ENCODE data around the gene SLC22A1.
"Not testable (repeated sequence)": the region's sequence is repeated elsewhere in the genome, so short reads cannot be mapped to it uniquely, and the experiment has no call there.

Gene SLC22A1

DNA sequence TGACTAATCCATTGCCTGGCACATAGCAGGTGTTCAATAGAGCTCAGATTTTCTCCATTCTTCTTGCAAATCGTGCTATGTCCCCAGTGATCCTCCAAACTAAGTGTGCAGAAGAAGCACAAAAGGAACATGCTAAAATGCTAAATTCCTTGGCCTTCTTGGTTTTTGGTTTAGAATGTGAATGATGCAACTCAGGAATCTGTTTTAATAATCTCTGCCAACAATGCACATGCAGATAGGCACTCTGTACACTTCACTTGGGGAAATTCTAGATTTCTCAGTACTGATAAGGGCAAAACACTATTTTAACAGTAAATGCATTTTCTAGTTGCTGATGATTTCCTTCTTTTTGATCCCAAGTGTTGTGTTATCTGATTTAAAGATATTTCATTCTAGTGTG, 35.2 kb downstream of the SLC22A1 start:
- no peak overlapping the region for H3K4me3 Mint-ChIP-seq
- H3K27ac Mint-ChIP-seq, result no peak overlapping the region
- DNase-seq, result no peak
- H3K4me1 Mint-ChIP-seq (ENCODE audit: low read depth), result no peaks in the 10 kb centered on the region
- H3K9me3 Mint-ChIP-seq, result peaks cover 2% of the 10 kb centered on the region
- H3K36me3 Mint-ChIP-seq (ENCODE audit: low read depth), result peaks cover 5% of the 10 kb centered on the region
- H3K27me3 Mint-ChIP-seq, result no peaks in the 10 kb centered on the region

DNA sequence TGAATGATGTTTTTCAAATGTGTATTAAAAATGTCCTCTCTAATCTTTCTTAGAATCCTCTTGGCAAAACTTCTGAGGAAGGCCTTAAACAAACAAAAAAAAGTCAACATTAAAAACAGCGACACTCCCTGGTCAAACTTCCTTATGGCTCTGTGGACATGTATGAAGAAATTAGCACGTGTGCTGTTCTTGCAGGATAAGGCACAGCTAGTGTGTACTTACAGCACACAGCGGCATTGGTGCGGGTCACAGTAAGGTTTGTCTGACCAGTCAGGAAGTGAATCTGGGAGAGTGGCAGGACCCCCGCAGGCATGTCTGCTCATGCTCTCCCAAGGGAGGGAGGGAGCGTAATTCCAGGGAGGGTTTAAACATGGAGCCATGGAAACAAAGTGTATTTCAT, 38.8 kb downstream of the SLC22A1 start:
- no peak overlapping the region for H3K27ac Mint-ChIP-seq
- no peak for DNase-seq
- peaks cover 5% of the 10 kb centered on the region for H3K27me3 Mint-ChIP-seq
- no peaks in the 10 kb centered on the region for H3K36me3 Mint-ChIP-seq (ENCODE audit: low read depth)
- no peak overlapping the region for H3K4me3 Mint-ChIP-seq
- H3K4me1 Mint-ChIP-seq (ENCODE audit: low read depth), result no peaks in the 10 kb centered on the region
- H3K9me3 Mint-ChIP-seq, result peaks cover 4% of the 10 kb centered on the region

DNA sequence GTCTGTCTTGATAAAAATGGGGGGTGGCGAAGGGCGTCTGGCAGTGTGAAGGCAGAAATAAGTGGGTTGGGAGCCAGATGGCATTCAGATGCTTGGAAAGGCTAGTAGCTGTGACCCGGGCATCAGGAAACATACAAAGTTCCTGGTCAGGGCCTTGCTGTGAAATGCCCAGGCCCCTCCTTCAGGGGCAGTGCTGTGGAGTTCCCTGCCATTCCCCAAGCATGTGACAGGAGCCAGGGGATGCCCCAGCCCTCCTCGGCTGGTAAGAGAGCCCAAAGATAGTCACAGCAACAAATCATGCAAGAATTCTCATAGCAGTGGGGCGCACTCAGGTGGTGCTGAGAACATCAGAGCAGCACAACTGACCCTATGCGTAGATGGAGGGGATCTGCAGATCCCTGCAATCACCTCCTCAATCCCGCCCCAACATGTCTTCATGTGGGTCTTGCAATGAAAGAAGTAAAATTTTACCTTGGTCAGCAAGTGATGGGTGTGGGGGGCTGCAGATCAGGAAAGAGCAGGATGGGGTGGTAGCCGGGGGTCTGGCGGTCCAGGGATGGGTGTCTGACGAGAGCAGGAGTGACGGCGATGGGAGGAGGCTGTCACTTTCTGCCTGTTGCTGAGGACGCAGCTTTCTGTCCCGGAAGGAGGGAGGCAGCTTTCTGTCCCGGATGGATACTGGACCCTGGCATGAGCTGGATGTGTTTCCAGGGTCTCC, 39.5 kb downstream of the SLC22A1 start:
- Mint-ChIP-seq H3K36me3 (ENCODE audit: low read depth) (no peaks in the 10 kb centered on the region), H3K9me3 (peaks cover 4% of the 10 kb centered on the region), H3K27me3 (peaks cover 5% of the 10 kb centered on the region), H3K27ac (no peak overlapping the region), H3K4me1 (ENCODE audit: low read depth) (no peaks in the 10 kb centered on the region), H3K4me3 (no peak overlapping the region)
- DNase-seq, result no peak

DNA sequence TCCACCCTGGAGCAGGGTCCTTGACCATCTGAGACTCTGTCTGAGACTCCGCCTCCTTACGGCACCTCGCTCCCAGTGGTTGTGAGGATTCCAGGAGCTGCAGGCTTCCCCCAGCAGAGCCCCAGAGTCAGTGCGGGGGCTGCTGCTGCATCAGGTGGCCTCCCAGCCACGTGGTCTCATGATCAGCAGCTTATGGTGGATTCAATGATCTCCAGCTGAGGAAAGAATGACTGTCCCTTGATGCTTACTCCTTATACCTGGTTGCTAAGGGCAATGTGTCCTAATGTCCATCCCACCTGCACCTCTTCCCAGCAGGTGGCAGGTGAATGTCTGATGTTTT, 40.0 kb downstream of the SLC22A1 start:
- Mint-ChIP-seq H3K9me3 (peaks cover 4% of the 10 kb centered on the region), H3K4me1 (ENCODE audit: low read depth) (no peaks in the 10 kb centered on the region), H3K4me3 (no peak overlapping the region), H3K27ac (no peak overlapping the region), H3K36me3 (ENCODE audit: low read depth) (no peaks in the 10 kb centered on the region), H3K27me3 (peaks cover 5% of the 10 kb centered on the region)
- no peak for DNase-seq

DNA sequence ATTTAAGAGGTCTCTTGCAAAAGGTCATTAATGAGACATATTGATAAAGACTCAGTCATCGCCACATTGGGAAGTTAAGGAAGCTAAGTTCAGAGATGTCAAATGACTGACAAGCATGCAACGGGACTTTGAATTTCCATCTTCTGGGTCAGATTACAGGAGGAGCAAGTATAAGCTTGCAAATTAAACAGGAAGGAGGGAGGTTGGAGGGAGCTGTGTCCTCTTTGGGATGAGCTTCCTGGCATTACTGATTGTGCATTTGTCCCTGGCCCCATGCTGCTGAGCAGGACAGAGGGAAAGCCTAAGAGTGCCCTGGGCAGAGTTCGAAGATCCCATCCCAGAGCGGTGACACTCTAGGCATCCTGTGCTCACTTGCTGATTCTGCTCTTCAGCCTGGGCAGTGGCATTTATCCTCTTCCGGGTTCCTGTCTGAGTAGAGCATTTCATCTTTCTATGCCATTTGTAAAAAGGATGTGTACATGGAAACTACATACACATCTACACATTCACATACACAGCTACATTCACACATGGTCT, 40.5 kb downstream of the SLC22A1 start:
- Mint-ChIP-seq H3K4me3 (no peak overlapping the region), H3K27ac (no peak overlapping the region), H3K36me3 (ENCODE audit: low read depth) (no peaks in the 10 kb centered on the region), H3K4me1 (ENCODE audit: low read depth) (no peaks in the 10 kb centered on the region), H3K27me3 (peaks cover 5% of the 10 kb centered on the region), H3K9me3 (peaks cover 4% of the 10 kb centered on the region)
- DNase-seq, result no peak

DNA sequence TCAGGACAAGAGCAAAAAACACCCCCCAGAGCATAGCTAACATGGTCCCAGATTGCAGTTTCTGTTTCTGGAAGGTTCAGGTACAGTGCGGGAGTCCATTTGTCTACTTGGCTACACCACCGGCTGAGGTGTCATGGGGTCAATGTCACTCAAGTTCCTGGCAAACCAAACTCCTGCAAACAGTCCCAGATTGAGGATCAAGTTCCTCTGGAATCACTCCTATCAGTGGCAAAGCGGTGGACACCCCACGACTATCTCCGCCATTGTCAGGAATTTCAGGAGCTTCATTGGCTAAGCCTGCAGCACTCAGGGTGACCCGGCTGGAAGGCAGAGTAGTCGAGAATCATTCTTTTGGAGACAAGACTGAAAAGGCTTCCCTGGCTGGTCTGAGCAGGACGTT, 41.8 kb downstream of the SLC22A1 start:
- H3K4me3 Mint-ChIP-seq, result no peak overlapping the region
- no peaks in the 10 kb centered on the region for H3K36me3 Mint-ChIP-seq (ENCODE audit: low read depth)
- DNase-seq, result no peak
- H3K27ac Mint-ChIP-seq, result no peak overlapping the region
- peaks cover 4% of the 10 kb centered on the region for H3K9me3 Mint-ChIP-seq
- H3K4me1 Mint-ChIP-seq (ENCODE audit: low read depth), result no peaks in the 10 kb centered on the region
- H3K27me3 Mint-ChIP-seq, result peaks cover 5% of the 10 kb centered on the region

DNA sequence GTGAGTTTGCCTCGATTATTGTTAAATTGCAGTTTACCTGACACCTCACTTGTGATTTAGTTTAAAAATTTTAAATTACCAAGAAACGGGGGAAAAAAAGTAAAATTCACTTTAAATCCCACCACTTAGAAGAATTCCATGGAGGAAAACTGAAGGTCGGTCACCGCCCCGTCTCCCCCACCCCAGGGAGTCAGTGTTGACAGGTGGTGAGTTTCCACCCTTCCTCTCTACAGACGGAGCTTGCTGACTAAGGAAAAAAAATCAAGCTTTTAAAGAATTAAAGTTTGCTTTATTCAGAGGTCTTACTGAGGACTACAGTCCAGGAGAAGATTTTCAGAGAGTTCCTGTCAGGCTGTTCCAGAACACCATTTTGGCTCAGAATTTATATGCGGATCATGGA, 42.3 kb downstream of the SLC22A1 start:
- H3K36me3 Mint-ChIP-seq (ENCODE audit: low read depth), result no peaks in the 10 kb centered on the region
- no peak overlapping the region for H3K4me3 Mint-ChIP-seq
- peaks cover 4% of the 10 kb centered on the region for H3K9me3 Mint-ChIP-seq
- H3K27ac Mint-ChIP-seq, result no peak overlapping the region
- H3K27me3 Mint-ChIP-seq, result peaks cover 5% of the 10 kb centered on the region
- DNase-seq, result no peak
- no peaks in the 10 kb centered on the region for H3K4me1 Mint-ChIP-seq (ENCODE audit: low read depth)

DNA sequence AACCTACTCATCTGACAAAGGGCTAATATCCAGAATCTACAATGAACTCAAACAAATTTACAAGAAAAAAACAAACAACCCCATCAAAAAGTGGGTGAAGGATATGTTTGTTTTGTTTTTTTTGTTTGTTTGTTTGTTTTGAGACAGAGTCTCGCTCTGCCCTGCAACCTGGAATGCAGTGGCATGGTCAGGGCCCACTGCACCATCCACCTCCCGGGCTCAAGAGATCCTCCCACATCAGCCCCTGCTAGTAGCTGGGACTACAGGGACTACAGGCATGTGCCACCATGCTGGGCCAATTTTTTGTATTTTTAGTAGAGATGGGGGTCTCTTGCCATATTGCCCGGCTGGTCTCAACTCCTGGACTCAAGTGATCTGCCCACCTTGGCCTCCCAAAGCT, 44.3 kb downstream of the SLC22A1 start:
- H3K36me3 Mint-ChIP-seq (ENCODE audit: low read depth); H3K9me3 Mint-ChIP-seq; DNase-seq; H3K27ac Mint-ChIP-seq; H3K27me3 Mint-ChIP-seq; H3K4me3 Mint-ChIP-seq; H3K4me1 Mint-ChIP-seq (ENCODE audit: low read depth): not testable (repeated sequence)

DNA sequence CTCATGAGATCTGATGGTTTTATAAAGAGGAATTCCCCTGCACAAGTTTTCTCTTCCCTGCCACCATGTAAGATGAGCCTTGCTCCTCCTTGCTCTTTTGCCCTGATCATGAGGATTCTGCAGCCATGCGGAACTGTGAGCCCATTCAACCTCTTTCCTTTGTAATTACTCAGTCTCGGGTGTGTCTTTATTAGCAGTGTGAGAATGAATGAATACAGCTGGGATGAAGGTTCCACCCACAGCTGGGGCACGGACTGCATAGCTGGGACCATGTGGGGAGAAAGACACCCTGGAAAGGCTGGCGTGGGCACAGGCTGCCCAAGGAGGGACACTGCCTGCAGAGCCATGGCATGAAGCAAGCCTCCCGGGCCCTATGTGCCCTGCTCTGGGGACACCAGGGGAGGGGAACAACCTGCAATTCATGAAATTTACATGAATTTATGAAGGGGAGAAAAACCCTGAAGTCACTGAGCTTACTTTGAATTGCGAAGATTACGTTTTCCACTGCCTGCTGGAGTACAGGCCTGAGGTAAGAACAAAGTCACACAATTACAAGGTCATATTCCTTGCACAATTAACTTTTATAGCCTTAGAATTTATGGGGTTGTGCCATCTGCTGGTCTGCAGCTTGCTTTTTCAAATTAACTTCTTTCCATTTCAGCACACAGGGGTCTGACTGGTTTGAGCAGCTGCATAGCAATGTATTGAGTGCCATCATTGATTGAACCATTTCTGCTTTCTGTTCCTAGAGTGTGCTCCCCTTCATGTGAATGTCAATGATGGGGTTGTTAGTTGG, 46.2 kb downstream of the SLC22A1 start:
- DNase-seq, result no peak
- Mint-ChIP-seq H3K27ac (no peak overlapping the region), H3K9me3 (peaks cover 4% of the 10 kb centered on the region), H3K27me3 (peaks cover 21% of the 10 kb centered on the region), H3K4me3 (no peak overlapping the region), H3K36me3 (ENCODE audit: low read depth) (no peaks in the 10 kb centered on the region), H3K4me1 (ENCODE audit: low read depth) (no peaks in the 10 kb centered on the region)

DNA sequence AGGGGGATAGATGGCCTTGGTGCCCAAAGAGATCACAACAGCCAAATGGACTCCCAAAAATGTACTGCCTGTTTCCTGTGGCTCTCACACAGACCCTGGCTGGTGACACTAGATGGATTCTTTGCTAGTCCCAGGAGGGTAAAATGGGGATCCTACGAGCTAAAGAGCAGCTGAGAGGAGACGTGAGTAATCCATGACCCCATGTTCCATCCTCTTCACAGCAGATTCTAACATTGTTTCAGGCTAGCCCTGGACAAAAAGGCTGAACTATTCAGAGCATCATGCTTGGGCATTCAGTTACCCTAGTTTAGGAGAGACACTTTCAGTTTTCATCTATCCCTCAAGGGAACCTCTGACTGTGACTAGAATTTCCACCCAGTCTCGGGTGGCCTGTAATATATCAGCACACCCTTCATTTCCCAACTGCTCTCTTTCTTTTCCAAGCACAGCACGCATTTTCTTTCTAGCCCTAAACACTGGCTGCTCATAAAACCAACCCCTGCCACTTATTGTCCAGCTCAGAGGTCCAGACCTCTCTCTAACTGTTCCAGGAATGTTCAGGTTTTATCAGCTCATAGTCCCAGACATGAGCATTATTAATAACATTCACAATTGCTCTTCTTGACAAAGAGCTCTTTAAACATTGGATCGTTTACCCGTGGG, 48.5 kb downstream of the SLC22A1 start:
- Mint-ChIP-seq H3K27me3 (peaks cover 25% of the 10 kb centered on the region), H3K4me3 (no peak overlapping the region), H3K27ac (no peak overlapping the region), H3K36me3 (ENCODE audit: low read depth) (no peaks in the 10 kb centered on the region), H3K4me1 (ENCODE audit: low read depth) (no peaks in the 10 kb centered on the region), H3K9me3 (peaks cover 2% of the 10 kb centered on the region)
- no peak for DNase-seq

DNA sequence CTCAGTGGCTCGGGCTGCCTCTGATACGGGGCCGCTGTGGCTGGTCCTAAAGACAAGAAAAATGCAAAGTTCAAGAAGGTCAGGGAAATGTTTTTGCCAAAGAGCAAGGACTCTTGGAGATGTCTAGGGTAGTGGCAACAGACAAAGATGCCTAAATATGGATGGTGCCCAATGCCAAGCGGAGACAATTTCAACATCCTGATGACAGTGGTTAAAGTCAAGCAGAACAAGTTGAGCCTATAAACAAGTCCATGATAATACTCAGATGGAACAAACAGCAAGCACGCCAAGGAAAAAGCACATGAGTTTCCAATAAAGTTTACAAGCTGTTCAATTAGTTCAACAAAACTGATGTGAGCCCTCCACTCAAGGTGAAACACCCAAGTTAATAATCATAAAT, 51.1 kb downstream of the SLC22A1 start:
- no peak for DNase-seq
- H3K4me3 Mint-ChIP-seq, result no peak overlapping the region
- H3K27me3 Mint-ChIP-seq, result peaks cover 27% of the 10 kb centered on the region
- H3K27ac Mint-ChIP-seq, result no peak overlapping the region
- no peaks in the 10 kb centered on the region for H3K36me3 Mint-ChIP-seq (ENCODE audit: low read depth)
- no peaks in the 10 kb centered on the region for H3K4me1 Mint-ChIP-seq (ENCODE audit: low read depth)
- H3K9me3 Mint-ChIP-seq, result no peaks in the 10 kb centered on the region

DNA sequence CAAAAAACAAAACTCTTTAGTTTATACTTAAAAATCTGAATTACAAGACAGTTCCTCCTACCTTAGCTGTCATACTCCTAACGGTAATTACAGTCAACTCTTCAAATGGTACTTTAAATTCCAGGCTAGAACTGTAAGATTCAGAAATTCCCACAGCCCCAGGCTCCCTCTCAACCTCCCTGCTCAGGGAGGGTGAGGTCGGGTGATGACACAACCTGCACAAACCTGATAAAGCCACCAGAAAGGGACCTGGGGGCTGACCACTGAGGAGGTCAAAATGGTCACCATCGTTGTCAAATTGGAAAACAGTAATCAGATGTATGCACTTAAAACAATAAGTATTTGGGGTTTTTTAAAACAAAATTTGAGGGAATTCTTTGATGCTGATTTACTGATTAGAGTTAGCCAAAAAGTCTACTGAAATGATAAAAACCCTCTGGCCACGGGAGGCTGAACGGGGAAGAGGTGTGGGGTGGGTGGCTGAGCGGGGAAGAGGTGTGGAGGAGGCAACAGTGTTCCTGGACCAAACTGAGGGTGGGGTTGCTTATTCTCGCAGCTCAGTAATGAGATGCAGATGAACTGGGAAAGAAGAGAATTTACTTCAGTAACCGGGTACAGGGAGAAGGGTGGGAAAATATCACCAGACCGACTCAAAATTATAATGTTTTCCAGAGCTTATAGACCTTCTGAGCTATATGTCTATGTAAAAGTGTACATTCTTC, 52.4 kb downstream of the SLC22A1 start:
- DNase-seq, result no peak
- H3K27ac Mint-ChIP-seq, result no peak overlapping the region

DNA sequence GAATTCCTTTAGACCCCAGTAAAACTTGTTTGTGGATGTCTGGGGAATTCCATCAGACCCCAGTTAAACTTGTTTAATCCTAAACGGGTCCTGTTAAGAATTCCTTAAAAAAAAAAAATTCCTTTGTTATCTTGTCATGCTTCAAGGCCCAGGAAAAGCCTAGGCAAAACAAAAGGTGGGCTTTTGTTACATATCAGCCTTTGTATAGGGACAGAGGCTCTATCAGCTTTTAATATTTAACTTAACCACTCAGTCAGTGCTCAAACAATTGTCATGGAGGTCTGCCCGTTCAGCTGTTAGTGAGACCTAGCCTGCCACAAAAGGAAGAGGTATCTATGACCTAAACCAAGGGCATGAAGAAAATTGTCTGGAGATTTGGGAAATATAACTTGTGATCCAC, 53.1 kb downstream of the SLC22A1 start:
- no peaks in the 10 kb centered on the region for H3K9me3 Mint-ChIP-seq
- H3K27me3 Mint-ChIP-seq, result peaks cover 27% of the 10 kb centered on the region
- H3K36me3 Mint-ChIP-seq (ENCODE audit: low read depth), result no peaks in the 10 kb centered on the region
- no peak overlapping the region for H3K4me3 Mint-ChIP-seq
- H3K27ac Mint-ChIP-seq, result no peak overlapping the region
- DNase-seq, result no peak
- H3K4me1 Mint-ChIP-seq (ENCODE audit: low read depth), result no peaks in the 10 kb centered on the region

More for the DNA sequence above, 52.4 kb downstream of the SLC22A1 start:
- Mint-ChIP-seq H3K36me3 (ENCODE audit: low read depth) (no peaks in the 10 kb centered on the region), H3K4me3 (no peak overlapping the region), H3K4me1 (ENCODE audit: low read depth) (no peaks in the 10 kb centered on the region), H3K27me3 (peaks cover 27% of the 10 kb centered on the region), H3K9me3 (no peaks in the 10 kb centered on the region)

DNA sequence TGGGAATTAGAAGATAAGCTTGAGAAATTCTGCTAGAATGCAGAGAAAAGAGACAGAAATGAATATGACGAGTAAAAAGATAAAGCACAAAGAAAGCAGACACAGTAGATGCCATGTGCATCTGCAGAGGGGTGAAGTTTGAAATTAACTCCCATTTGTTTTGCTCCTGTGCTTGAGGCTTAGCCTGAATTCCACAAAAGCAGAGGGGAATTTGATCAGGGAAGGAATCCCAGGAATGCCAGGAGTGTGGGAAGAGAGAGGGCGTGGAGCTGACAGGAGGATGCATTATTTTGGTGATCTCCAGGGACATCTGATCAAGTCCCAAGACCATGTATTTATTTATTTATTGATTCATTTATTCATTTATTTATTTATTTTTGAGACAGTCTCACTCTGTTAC, 55.6 kb downstream of the SLC22A1 start:
- Mint-ChIP-seq H3K4me1 (ENCODE audit: low read depth) (no peaks in the 10 kb centered on the region), H3K4me3 (no peak overlapping the region), H3K9me3 (no peaks in the 10 kb centered on the region), H3K27ac (no peak overlapping the region), H3K27me3 (peaks cover 19% of the 10 kb centered on the region), H3K36me3 (ENCODE audit: low read depth) (no peaks in the 10 kb centered on the region)
- no peak for DNase-seq

Data from activated T-cell treated with anti-CD3 and anti-CD28 coated beads, Interleukin-2, amount 50 U/mL, for 24 hours (primary cell).